Lung (tissue), 12 donors: ENCODE measurements around the gene SND1. TPM values are rescaled to one million over a fixed set of nuclear protein-coding genes. Genes with fewer than 3 reads are reported as not detected.

Experiments used
- ATAC-seq: fragments of 200-7000 bp; cut with Tn5 transposase; one replicate; pipeline ENCODE4 v1.9.1; 2020; ENCODE audit warnings: moderate number of reproducible peaks; ENCODE audit not compliant: insufficient read depth, low FRiP score
- DNase-seq, 3 donors: peaks; one replicate each; pipeline ENCODE4 v3.0.0-alpha.2; 2013 to 2017
- H3K27ac ChIP-seq, 2 donors: one replicate each; pipeline ENCODE4 v1.5.1; 2013; ENCODE audit warnings: mild to moderate bottlenecking in 2 of 2, moderate library complexity in 2 of 2, control low read depth in 1 of 2, inconsistent platforms in 1 of 2, low read depth in 1 of 2, low read length in 1 of 2
- H3K27me3 ChIP-seq, 3 donors: one replicate each; pipeline ENCODE4 v1.5.1; 2013; ENCODE audit warnings: low read length in 2 of 3; ENCODE audit not compliant: control insufficient read depth in 3 of 3, insufficient read depth in 3 of 3
- H3K36me3 ChIP-seq, 4 donors: one replicate each; pipeline ENCODE4 v1.5.1; 2013; ENCODE audit warnings: low read length in 4 of 4, mild to moderate bottlenecking in 1 of 4, moderate library complexity in 1 of 4; ENCODE audit not compliant: control insufficient read depth in 4 of 4, insufficient read depth in 4 of 4
- H3K4me1 ChIP-seq, 5 donors: one replicate each; pipeline ENCODE4 v1.5.1; 2013; ENCODE audit warnings: low read length in 5 of 5, mild to moderate bottlenecking in 2 of 5, moderate library complexity in 1 of 5; ENCODE audit not compliant: control insufficient read depth in 5 of 5, insufficient read depth in 5 of 5
- H3K4me3 ChIP-seq: one replicate; pipeline ENCODE4 v1.5.1; 2013; ENCODE audit warnings: mild to moderate bottlenecking, control low read depth, moderate library complexity
- H3K9ac ChIP-seq, 2 donors: one replicate each; pipeline ENCODE4 v1.5.1; 2013; ENCODE audit warnings: low read length in 2 of 2, control low read depth in 1 of 2; ENCODE audit not compliant: insufficient read depth in 1 of 2
- H3K9me3 ChIP-seq, 4 donors: one replicate each; pipeline ENCODE4 v1.5.1; 2013; ENCODE audit warnings: low read length in 3 of 4, mild to moderate bottlenecking in 1 of 4, moderate library complexity in 1 of 4; ENCODE audit not compliant: control insufficient read depth in 4 of 4, insufficient read depth in 3 of 4
- CTCF ChIP-seq: IDR thresholded peaks from 2 replicates; pipeline ENCODE4 v1.5.1; 2012; ENCODE audit warnings: mild to moderate bottlenecking; ENCODE audit errors: control extremely low read depth, extremely low read depth
- WGBS, 2 donors: extraction: QIAGEN DNeasy Blood & Tissue Kit; methylation state at CpG; one replicate each; pipeline ENCODE4 v1.1.7; 2013; 5-methylcytosine and 5-hydroxymethylcytosine counted together
- polyA plus RNA-seq, 2 donors: library from polyadenylated mRNA; stranded (reverse); fragments of 200-250 nt; gene quantifications; one replicate each; pipeline ENCODE4 v1.2.1, GENCODE V29; 2013
- total RNA-seq, 2 donors: library from RNA; depleted of rRNA in 1 of 2; stranded (reverse); fragments of >200 nt in 1 of 2; gene quantifications; one replicate each; pipeline ENCODE4 v1.2.1, GENCODE V29; 2014 to 2021
- donor health status: control.
- donor health status: control.
- donor health status: Bipolar disorder and iron deficiency.
- donor health status: healthy.
- donor health status: DM: yes; HTN: yes; CAD: no.

SND1 gene
- total and polyA plus RNA-seq, 4 donors: 94.5 to 210 (median 137) TPM

- Histone ChIP-seq H3K4me1 (no peaks in the 10 kb centered on the region), H3K27ac (no peak overlapping the region), H3K4me3 (no peak overlapping the region), H3K27me3 (no peaks in the 10 kb centered on the region), H3K36me3 (peaks cover 3 to 29% (median 5%) of the 10 kb centered on the region in 4 donors), H3K9me3 (no peaks in the 10 kb centered on the region), H3K9ac (no peak overlapping the region)
- TF ChIP-seq CTCF: no peak
- ATAC-seq (no peak), DNase-seq (no peak)
- WGBS, 2 donors: 95 to 96% methylated on average over 13 of the region's 13 CpGs
These were observed 78.8 kb downstream of the SND1 start for GRCh38 chr7:127730658-127731276.

GRCh38 chr7:127731431-127732080 lies 79.6 kb downstream of the SND1 start:
- Histone ChIP-seq H3K9me3 (no peaks in the 10 kb centered on the region), H3K4me1 (peaks cover 0 to 5% (median 2%) of the 10 kb centered on the region in 5 donors), H3K36me3 (peaks cover 3 to 24% (median 5%) of the 10 kb centered on the region in 4 donors), H3K9ac (no peak overlapping the region), H3K4me3 (no peak overlapping the region), H3K27ac (no peak overlapping the region), H3K27me3 (no peaks in the 10 kb centered on the region)
- DNase-seq (no peak), ATAC-seq (no peak)
- WGBS, 2 donors: 91 to 95% methylated on average over 10 of the region's 10 CpGs
- no peak for TF ChIP-seq CTCF

- peaks cover 0 to 7% (median 3%) of the 10 kb centered on the region in 5 donors for H3K4me1 ChIP-seq
- no peak for TF ChIP-seq CTCF
- DNase-seq: no peak
- no peaks in the 10 kb centered on the region for H3K9me3 ChIP-seq
- H3K36me3 ChIP-seq: peaks cover 3 to 22% (median 5%) of the 10 kb centered on the region in 4 donors
- H3K27ac ChIP-seq: no peak overlapping the region
- no peaks in the 10 kb centered on the region for H3K27me3 ChIP-seq
- ATAC-seq: no peak
- no peak overlapping the region for H3K9ac ChIP-seq
- no peak overlapping the region for H3K4me3 ChIP-seq
- WGBS, 2 donors: 88 to 94% methylated on average over 2 of the region's 2 CpGs
These were observed 80.3 kb downstream of the SND1 start for GRCh38 chr7:127732306-127732705.
